IMR-90 (cell line): ENCODE results near the gene RPL6. TPM values are rescaled to one million over a fixed set of nuclear protein-coding genes. Genes with fewer than 3 reads are reported as not detected.

ENCODE experiments used
- ATAC-seq: fragments of 200-7000 bp; cut with Tn5 transposase; 2 replicates; pipeline ENCODE4 v1.9.1; 2020; ENCODE audit warnings: low read depth, mild to moderate bottlenecking, moderate library complexity
- BruUV-seq: library from RNA; stranded (reverse); fragments of 400-500 nt; replicated peaks from 2 replicates; lab custom pipeline; 2021; lab: Mats Ljungman, UMichigan
- CTCF ChIA-PET: fragments of 300-600 bp; formaldehyde crosslinking; extraction: SDS; loops from one replicate; lab custom pipeline; 2021; ENCODE audit warnings: antibody characterized with exemption; lab: Yijun Ruan, JAX
- POLR2A ChIA-PET: fragments of 300-600 bp; sonication (Branson Sonifier 250); formaldehyde crosslinking; loops from one replicate; lab custom pipeline; 2022; ENCODE audit warnings: antibody characterized with exemption; ENCODE audit not compliant: unreplicated experiment; lab: Charles Lee
- DNase-seq: peaks from one replicate; pipeline ENCODE4 v3.0.0; 2013
- H2AFZ ChIP-seq: replicated peaks from 2 replicates; pipeline ENCODE3; 2013; ENCODE audit warnings: low read length, mild to moderate bottlenecking; ENCODE audit not compliant: poor library complexity
- H2AK5ac ChIP-seq: 2 replicates; pipeline ENCODE4 v1.6.1; 2013; ENCODE audit warnings: low read depth, low read length, inconsistent platforms
- H2AK9ac ChIP-seq: replicated peaks from 2 replicates; pipeline ENCODE3; 2013; ENCODE audit warnings: mild to moderate bottlenecking, low read depth, low read length, moderate library complexity; ENCODE audit not compliant: poor library complexity
- H2BK120ac ChIP-seq: 2 replicates; pipeline ENCODE4 v1.6.1; 2013; ENCODE audit warnings: low read depth, low read length, inconsistent platforms
- H2BK15ac ChIP-seq: 3 replicates; pipeline ENCODE4 v1.6.1; 2013; ENCODE audit warnings: low read depth, low read length, inconsistent platforms
- H2BK20ac ChIP-seq: 2 replicates; pipeline ENCODE4 v1.6.1; 2013; ENCODE audit warnings: low read depth, mild to moderate bottlenecking, inconsistent platforms, low read length, moderate library complexity
- H2BK5ac ChIP-seq: 2 replicates; pipeline ENCODE4 v1.6.1; 2013; ENCODE audit warnings: mild to moderate bottlenecking, low read depth, low read length, inconsistent platforms; ENCODE audit not compliant: poor library complexity, severe bottlenecking
- H3K14ac ChIP-seq: replicated peaks from 2 replicates; pipeline ENCODE4 v1.6.1; 2013; ENCODE audit warnings: low read depth, low read length, inconsistent platforms
- H3K18ac ChIP-seq: 2 replicates; pipeline ENCODE4 v1.6.1; 2013; ENCODE audit warnings: low read depth, low read length, control low read depth
- H3K23ac ChIP-seq: 2 replicates; pipeline ENCODE4 v1.6.1; 2013; ENCODE audit warnings: low read depth, low read length, inconsistent platforms
- H3K27ac ChIP-seq: 2 replicates; pipeline ENCODE4 v1.5.1; 2013; ENCODE audit warnings: mild to moderate bottlenecking, control low read depth, low read length; ENCODE audit not compliant: insufficient read depth
- H3K27me3 ChIP-seq: 2 replicates; pipeline ENCODE4 v1.6.1; 2013; ENCODE audit warnings: low read length; ENCODE audit not compliant: control insufficient read depth, insufficient read depth
- H3K36me3 ChIP-seq: 2 replicates; pipeline ENCODE4 v1.6.1; 2013; ENCODE audit warnings: low read length, mixed read lengths; ENCODE audit not compliant: control insufficient read depth, insufficient read depth
- H3K4ac ChIP-seq: 2 replicates; pipeline ENCODE4 v1.6.1; 2013; ENCODE audit warnings: low read depth, low read length, inconsistent platforms
- H3K4me1 ChIP-seq: 2 replicates; pipeline ENCODE4 v1.6.1; 2013; ENCODE audit warnings: low read length, mixed read lengths; ENCODE audit not compliant: control insufficient read depth, insufficient read depth
- H3K4me2 ChIP-seq: 2 replicates; pipeline ENCODE4 v1.6.1; 2013; ENCODE audit warnings: low read depth, mild to moderate bottlenecking, control low read depth, low read length, moderate library complexity
- H3K4me3 ChIP-seq: 2 replicates; pipeline ENCODE4 v1.5.1; 2013; ENCODE audit warnings: low read depth, mild to moderate bottlenecking, control low read depth, low read length, moderate library complexity; ENCODE audit not compliant: insufficient read depth
- H3K56ac ChIP-seq: 2 replicates; pipeline ENCODE4 v1.6.1; 2013; ENCODE audit warnings: low read length, inconsistent platforms; ENCODE audit not compliant: insufficient read depth; ENCODE audit errors: extremely low read depth
- H3K79me1 ChIP-seq, 2 experiments: 2 replicates each; pipeline ENCODE4 v1.6.1; 2013; ENCODE audit warnings: low read length in 2 of 2, inconsistent platforms in 1 of 2, low read depth in 1 of 2
- H3K9ac ChIP-seq: 2 replicates; pipeline ENCODE4 v1.6.1; 2013; ENCODE audit warnings: low read depth, low read length, control low read depth
- H3K9me1 ChIP-seq: 2 replicates; pipeline ENCODE4 v1.6.1; 2013; ENCODE audit warnings: low read length, inconsistent platforms; ENCODE audit not compliant: insufficient read depth
- H3K9me3 ChIP-seq: 2 replicates; pipeline ENCODE4 v1.6.1; 2013; ENCODE audit warnings: low read length; ENCODE audit not compliant: control insufficient read depth, insufficient read depth
- H4K20me1 ChIP-seq: 2 replicates; pipeline ENCODE4 v1.6.1; 2013; ENCODE audit warnings: low read length, inconsistent platforms; ENCODE audit not compliant: insufficient read depth
- H4K5ac ChIP-seq: 2 replicates; pipeline ENCODE4 v1.6.1; 2013; ENCODE audit warnings: mild to moderate bottlenecking, low read depth, low read length, control low read depth
- H4K8ac ChIP-seq, 2 experiments: 2 replicates each; pipeline ENCODE4 v1.6.1; 2013; ENCODE audit warnings: low read depth in 2 of 2, low read length in 2 of 2, control low read depth in 1 of 2, inconsistent platforms in 1 of 2
- H4K91ac ChIP-seq: 2 replicates; pipeline ENCODE4 v1.6.1; 2013; ENCODE audit warnings: low read depth, low read length, inconsistent platforms; ENCODE audit not compliant: insufficient read depth
- BHLHE40 ChIP-seq: fragments of 150-350 bp; IDR thresholded peaks from 2 replicates; pipeline ENCODE4 v1.6.1; 2016; ENCODE audit warnings: mild to moderate bottlenecking, low read depth, low read length
- CEBPB ChIP-seq: IDR thresholded peaks from 2 replicates; pipeline ENCODE4 v1.6.1; 2012; ENCODE audit warnings: low read depth, low read length, improper control_type of control experiment
- CHD1 ChIP-seq: IDR thresholded peaks from 2 replicates; pipeline ENCODE4 v1.6.1; 2012; ENCODE audit warnings: low read depth, low read length, improper control_type of control experiment
- ELK1 ChIP-seq: fragments of 150-350 bp; IDR thresholded peaks from 2 replicates; pipeline ENCODE4 v1.6.1; 2016; ENCODE audit warnings: low read depth, mild to moderate bottlenecking, low read length, moderate library complexity, borderline replicate concordance
- FOS ChIP-seq: fragments of 150-350 bp; IDR thresholded peaks from 2 replicates; pipeline ENCODE4 v1.6.1; 2016; ENCODE audit warnings: low read depth, low read length
- MAFK ChIP-seq: IDR thresholded peaks from 2 replicates; pipeline ENCODE4 v1.6.1; 2012; ENCODE audit warnings: low read depth, low read length, improper control_type of control experiment
- MAZ ChIP-seq: IDR thresholded peaks from 2 replicates; pipeline ENCODE4 v1.6.1; 2012; ENCODE audit warnings: low read depth, mild to moderate bottlenecking, low read length, improper control_type of control experiment, moderate library complexity, borderline replicate concordance
- MXI1 ChIP-seq: IDR thresholded peaks from 2 replicates; pipeline ENCODE4 v1.6.1; 2012; ENCODE audit warnings: low read depth, mild to moderate bottlenecking, low read length, moderate library complexity, borderline replicate concordance
- NFE2L2 ChIP-seq: fragments of 150-350 bp; IDR thresholded peaks from 2 replicates; pipeline ENCODE4 v1.6.1; 2016; ENCODE audit warnings: low read depth, mild to moderate bottlenecking, low read length
- POLR2A ChIP-seq: IDR thresholded peaks from 2 replicates; pipeline ENCODE4 v1.6.1; 2012; ENCODE audit warnings: mild to moderate bottlenecking, low read depth, low read length
- RAD21 ChIP-seq: IDR thresholded peaks from 2 replicates; pipeline ENCODE4 v1.6.1; 2012; ENCODE audit warnings: low read length, improper control_type of control experiment
- RCOR1 ChIP-seq: IDR thresholded peaks from 2 replicates; pipeline ENCODE4 v1.6.1; 2012; ENCODE audit warnings: mild to moderate bottlenecking, low read length, improper control_type of control experiment; ENCODE audit not compliant: insufficient replicate concordance
- RFX5 ChIP-seq: IDR thresholded peaks from 2 replicates; pipeline ENCODE4 v1.8.0; 2012; ENCODE audit warnings: low read depth, mild to moderate bottlenecking, low read length, moderate library complexity
- SMC3 ChIP-seq: fragments of 150-350 bp; IDR thresholded peaks from 2 replicates; pipeline ENCODE4 v1.6.1; 2016; ENCODE audit warnings: low read depth, mild to moderate bottlenecking, antibody characterized with exemption, low read length, moderate library complexity
- WGBS, 2 experiments: methylation state at CpG; one replicate each; pipeline versions ENCODE4 v1.1.5 to v1.1.7; 2013; ENCODE audit warnings: missing lambda C conversion rate in 2 of 2; ENCODE audit not compliant: insufficient read length in 1 of 2; ENCODE audit errors: extremely low coverage in 2 of 2; 5-methylcytosine and 5-hydroxymethylcytosine counted together
- dilution Hi-C: fragments of 300-500 bp; cut with HindIII; formaldehyde crosslinking; loops from one replicate; pipeline ENCODE4 v1.14.3; 2018; ENCODE audit warnings: low sequenced_read_pairs; ENCODE audit not compliant: unreplicated experiment
- in situ Hi-C: fragments of 300-500 bp; cut with MboI; formaldehyde crosslinking; loops from 3 replicates; pipeline ENCODE4 v1.14.3; 2019; ENCODE audit warnings: low sequenced_read_pairs, inconsistent platforms, mixed read lengths
- intact Hi-C: fragments of 100-400 bp; cut with micrococcal nuclease; formaldehyde crosslinking; loops from 2 replicates; pipeline ENCODE4 v1.10.0; 2022
- polyA plus RNA-seq, 3 experiments: library from polyadenylated mRNA; depleted of rRNA; stranded (reverse); fragments of >200 nt; gene quantifications; 2 replicates each; pipeline ENCODE4 v1.2.3, GENCODE V29; 2012; ENCODE audit warnings: low replicate concordance in 1 of 3
- total RNA-seq: library from RNA; depleted of rRNA; stranded (reverse); fragments of >200 nt; gene quantifications from 2 replicates; pipeline ENCODE4 v1.2.3, GENCODE V29; 2012
- TF ChIP-seq, protein P1 (sequence below): fragments of 150-350 bp; IDR thresholded peaks from 2 replicates; pipeline ENCODE4 v1.6.1; 2017; ENCODE audit warnings: mild to moderate bottlenecking, antibody characterized with exemption, low read length, low read depth
- TF ChIP-seq, protein P2 (sequence below): conservative IDR thresholded peaks from 2 replicates; pipeline ENCODE4 v1.5.1; 2012; ENCODE audit warnings: mild to moderate bottlenecking, low read depth, low read length, improper control_type of control experiment

RPL6 gene
- total and polyA plus RNA-seq, 2 of the 4 experiments (the other 2 are of a cell fraction), result 1,317 to 1,694 TPM

DNA sequence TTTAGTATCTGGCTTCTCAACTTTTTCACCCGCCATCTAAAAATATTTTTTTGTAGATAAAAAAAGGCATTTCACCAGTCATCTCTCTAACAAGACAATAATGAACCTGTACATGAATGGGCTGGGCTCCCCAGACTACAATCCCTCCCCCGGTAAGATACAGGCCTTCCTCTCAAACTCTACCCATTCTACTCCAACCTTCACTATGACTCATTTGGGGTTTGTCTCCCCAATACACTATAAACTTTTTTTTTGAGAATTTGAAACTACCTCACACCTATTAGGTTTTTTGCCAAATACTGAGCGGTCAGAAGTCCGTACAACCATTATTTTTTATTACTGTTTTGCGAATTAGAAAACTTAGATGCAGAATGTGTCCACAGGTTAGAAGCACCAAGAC is 784 bp downstream of the RPL6 start:
- Histone ChIP-seq H3K27ac (peak overlapping the region; percentile 97), H3K56ac (peak overlapping the region; percentile 86), H2AK9ac (peak overlapping the region; percentile 86), H3K23ac (peak overlapping the region; percentile 99), H2AFZ (no peak overlapping the region), H3K9me1 (no peaks in the 10 kb centered on the region; the same call in 1 of the 2 replicates), H2BK5ac (peak overlapping the region; percentile 98), H3K27me3 (no peaks in the 10 kb centered on the region), H2BK15ac (no peak overlapping the region), H3K4me1 (no peaks in the 10 kb centered on the region; the same call in 1 of the 2 replicates), H2BK120ac (no peak overlapping the region), H3K79me1 (peaks cover 16 to 31% of the 10 kb centered on the region in 2 experiments), H2AK5ac (peak overlapping the region; percentile 98), H2BK20ac (no peak overlapping the region), H4K5ac (peak overlapping the region; percentile 90; the same call in 1 of the 2 replicates), H4K91ac (peak overlapping the region; percentile 89), H4K20me1 (peaks cover 41% of the 10 kb centered on the region), H4K8ac (peak overlapping the region; percentile 90 to 98), H3K4me2 (peak overlapping the region; percentile 96), H3K18ac (peak overlapping the region; percentile 87), H3K9me3 (no peaks in the 10 kb centered on the region), H3K4ac (peak overlapping the region; percentile 96; the same call in 1 of the 2 replicates), H3K14ac (peak overlapping the region; percentile 99), H3K36me3 (peaks cover 33% of the 10 kb centered on the region), H3K4me3 (peak overlapping the region; percentile 87), H3K9ac (peak overlapping the region; percentile 98)
- 29% methylated on average over 1 of the region's 5 CpGs; no CpG with 5 or more reads in 1 of the 2 experiments for WGBS, 2 experiments
- dilution Hi-C loops (no loop called here), in situ Hi-C loops (no loop called here), intact Hi-C loops (no loop called here)
- BruUV-seq, result no TSS peak
- CTCF ChIA-PET, result no interaction called here
- no peak for ATAC-seq
- POLR2A ChIA-PET, result no interaction called here
- no peak for DNase-seq
- no peak for TF ChIP-seq SMC3
- TF ChIP-seq MXI1, result no peak
- no peak for TF ChIP-seq MAFK
- TF ChIP-seq FOS, result no peak
- no peak for TF ChIP-seq MAZ
- TF ChIP-seq, protein P1, sequence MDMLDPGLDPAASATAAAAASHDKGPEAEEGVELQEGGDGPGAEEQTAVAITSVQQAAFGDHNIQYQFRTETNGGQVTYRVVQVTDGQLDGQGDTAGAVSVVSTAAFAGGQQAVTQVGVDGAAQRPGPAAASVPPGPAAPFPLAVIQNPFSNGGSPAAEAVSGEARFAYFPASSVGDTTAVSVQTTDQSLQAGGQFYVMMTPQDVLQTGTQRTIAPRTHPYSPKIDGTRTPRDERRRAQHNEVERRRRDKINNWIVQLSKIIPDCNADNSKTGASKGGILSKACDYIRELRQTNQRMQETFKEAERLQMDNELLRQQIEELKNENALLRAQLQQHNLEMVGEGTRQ, result no peak
- TF ChIP-seq RCOR1, result no peak
- no peak for TF ChIP-seq RFX5
- TF ChIP-seq POLR2A, result no peak
- TF ChIP-seq, protein P2, sequence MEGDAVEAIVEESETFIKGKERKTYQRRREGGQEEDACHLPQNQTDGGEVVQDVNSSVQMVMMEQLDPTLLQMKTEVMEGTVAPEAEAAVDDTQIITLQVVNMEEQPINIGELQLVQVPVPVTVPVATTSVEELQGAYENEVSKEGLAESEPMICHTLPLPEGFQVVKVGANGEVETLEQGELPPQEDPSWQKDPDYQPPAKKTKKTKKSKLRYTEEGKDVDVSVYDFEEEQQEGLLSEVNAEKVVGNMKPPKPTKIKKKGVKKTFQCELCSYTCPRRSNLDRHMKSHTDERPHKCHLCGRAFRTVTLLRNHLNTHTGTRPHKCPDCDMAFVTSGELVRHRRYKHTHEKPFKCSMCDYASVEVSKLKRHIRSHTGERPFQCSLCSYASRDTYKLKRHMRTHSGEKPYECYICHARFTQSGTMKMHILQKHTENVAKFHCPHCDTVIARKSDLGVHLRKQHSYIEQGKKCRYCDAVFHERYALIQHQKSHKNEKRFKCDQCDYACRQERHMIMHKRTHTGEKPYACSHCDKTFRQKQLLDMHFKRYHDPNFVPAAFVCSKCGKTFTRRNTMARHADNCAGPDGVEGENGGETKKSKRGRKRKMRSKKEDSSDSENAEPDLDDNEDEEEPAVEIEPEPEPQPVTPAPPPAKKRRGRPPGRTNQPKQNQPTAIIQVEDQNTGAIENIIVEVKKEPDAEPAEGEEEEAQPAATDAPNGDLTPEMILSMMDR, result no peak
- no peak for TF ChIP-seq RAD21
- TF ChIP-seq CHD1, result no peak; the same call in 1 of the 2 replicates
- TF ChIP-seq BHLHE40, result no peak
- no peak for TF ChIP-seq NFE2L2
- no peak for TF ChIP-seq ELK1
- no peak for TF ChIP-seq CEBPB
